Measurements from ENCODE around the gene RBM34. TPM values are rescaled to one million over a fixed set of nuclear protein-coding genes. Genes with fewer than 3 reads are reported as not detected.

Gene RBM34
- total and polyA plus RNA-seq, 2 donors (not counting 3 experiments of a cell fraction or from before 2014, with no cell fraction given): 16.1 to 80.7 TPM

DNA sequence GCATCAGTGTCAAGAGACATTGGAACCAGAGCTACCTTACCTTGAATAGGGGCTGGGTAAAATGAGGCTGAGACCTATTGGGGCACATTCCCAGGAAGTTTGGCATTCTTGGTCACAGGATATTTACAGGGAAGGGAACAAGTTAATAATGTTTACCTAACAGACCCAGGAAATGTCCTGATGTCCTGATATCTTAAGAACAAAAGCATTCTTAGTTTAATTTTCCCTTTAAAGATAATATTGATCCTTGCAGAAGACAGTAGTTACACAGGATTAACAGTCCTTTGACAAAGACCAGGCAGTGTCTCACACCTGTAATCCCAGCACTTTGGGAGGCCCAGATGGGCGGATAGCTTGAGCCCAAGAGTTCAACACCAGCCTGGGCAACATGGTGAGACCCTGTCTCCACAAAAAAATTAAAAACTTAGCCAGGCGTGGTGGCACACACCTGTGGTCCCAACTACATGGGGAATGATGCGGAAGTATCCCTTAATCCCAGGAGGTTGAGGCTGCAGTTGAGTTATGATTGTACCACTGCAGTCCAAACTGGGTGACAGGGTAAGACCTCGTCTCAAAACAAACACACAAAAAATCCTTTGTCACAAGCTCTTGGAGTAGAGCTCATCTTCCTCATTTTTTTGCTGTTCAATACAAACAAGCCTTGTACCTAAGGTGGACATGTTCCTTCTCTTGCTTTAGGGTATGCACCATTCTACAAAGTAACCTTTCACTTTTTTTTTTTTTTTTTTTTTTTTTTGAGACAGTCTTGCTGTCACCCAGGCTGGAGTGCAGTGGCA, 31.1 kb downstream of the RBM34 start:
- no peak for FAIRE-seq

More for the DNA sequence above, 31.1 kb downstream of the RBM34 start:
- intact Hi-C loops (cut with micrococcal nuclease): no loop called here
- peaks cover 2 to 3% of the 10 kb centered on the region in 2 experiments for H3K36me3 ChIP-seq (ENCODE audit: control insufficient read depth in 2 of 2, extremely low read depth in 1 of 2, insufficient read depth in 2 of 2, low read length in 2 of 2)
- DNase-seq (ENCODE audit: low read depth, low spot score): no peak
- H3K4me2 ChIP-seq (ENCODE audit: insufficient read depth, low read length): no peak overlapping the region
- H3K4me1 ChIP-seq (ENCODE audit: control insufficient read depth, extremely low read depth, insufficient read depth, low read length): peaks cover 12% of the 10 kb centered on the region
- peaks cover 37% of the 10 kb centered on the region for H3K79me2 ChIP-seq (ENCODE audit: control insufficient read depth, insufficient read depth, low read length)
- no peaks in the 10 kb centered on the region for H3K9me3 ChIP-seq (replicated peaks; ENCODE audit: control insufficient read depth, insufficient read depth, low read length)
- ChIA-PET POLR2A (interaction anchor here (0.7 kb wide), 1 partner anchor 22 kb away, joined by 12 read pairs; no protein-coding TSS in a partner anchor), CTCF (interaction anchor here (0.7 to 2.2 kb wide), 3 partner anchors 15 to 579 kb away, joined by 3 to 6 read pairs (median 3); no protein-coding TSS in a partner anchor)
- BruUV-seq (replicated peaks): no TSS peak
- H4K20me1 ChIP-seq (replicated peaks; ENCODE audit: control insufficient read depth, extremely low read depth, insufficient read depth, low read length): peaks cover 2% of the 10 kb centered on the region
- no peak for TF ChIP-seq GATA2 (IDR thresholded peaks at IDR 0.05; ENCODE audit: insufficient read depth, insufficient read length, low read depth, low read length)
- TF ChIP-seq JUN (IDR thresholded peaks at IDR 0.05; ENCODE audit: borderline replicate concordance, insufficient read depth, insufficient read length, low read depth): no peak
- no peak for TF ChIP-seq POLR2AphosphoS5 (IDR thresholded peaks at IDR 0.05; ENCODE audit: insufficient read depth, low read depth, low read length)
- TF ChIP-seq, protein P1, sequence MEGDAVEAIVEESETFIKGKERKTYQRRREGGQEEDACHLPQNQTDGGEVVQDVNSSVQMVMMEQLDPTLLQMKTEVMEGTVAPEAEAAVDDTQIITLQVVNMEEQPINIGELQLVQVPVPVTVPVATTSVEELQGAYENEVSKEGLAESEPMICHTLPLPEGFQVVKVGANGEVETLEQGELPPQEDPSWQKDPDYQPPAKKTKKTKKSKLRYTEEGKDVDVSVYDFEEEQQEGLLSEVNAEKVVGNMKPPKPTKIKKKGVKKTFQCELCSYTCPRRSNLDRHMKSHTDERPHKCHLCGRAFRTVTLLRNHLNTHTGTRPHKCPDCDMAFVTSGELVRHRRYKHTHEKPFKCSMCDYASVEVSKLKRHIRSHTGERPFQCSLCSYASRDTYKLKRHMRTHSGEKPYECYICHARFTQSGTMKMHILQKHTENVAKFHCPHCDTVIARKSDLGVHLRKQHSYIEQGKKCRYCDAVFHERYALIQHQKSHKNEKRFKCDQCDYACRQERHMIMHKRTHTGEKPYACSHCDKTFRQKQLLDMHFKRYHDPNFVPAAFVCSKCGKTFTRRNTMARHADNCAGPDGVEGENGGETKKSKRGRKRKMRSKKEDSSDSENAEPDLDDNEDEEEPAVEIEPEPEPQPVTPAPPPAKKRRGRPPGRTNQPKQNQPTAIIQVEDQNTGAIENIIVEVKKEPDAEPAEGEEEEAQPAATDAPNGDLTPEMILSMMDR (IDR thresholded peaks at IDR 0.05; ENCODE audit: extremely low read depth in 1 of 2, insufficient read depth in 1 of 2, low read depth in 1 of 2, low read length in 2 of 2): no peak
- TF ChIP-seq, protein P2, sequence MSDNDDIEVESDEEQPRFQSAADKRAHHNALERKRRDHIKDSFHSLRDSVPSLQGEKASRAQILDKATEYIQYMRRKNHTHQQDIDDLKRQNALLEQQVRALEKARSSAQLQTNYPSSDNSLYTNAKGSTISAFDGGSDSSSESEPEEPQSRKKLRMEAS (IDR thresholded peaks at IDR 0.05; ENCODE audit: insufficient read depth, insufficient read length): no peak
- TF ChIP-seq EZH2 (IDR thresholded peaks at IDR 0.05; ENCODE audit: borderline replicate concordance, low read depth, low read length, severe bottlenecking): no peak
- TF ChIP-seq FOS (IDR thresholded peaks at IDR 0.05; ENCODE audit: borderline replicate concordance, insufficient read depth, low read length): no peak
- TF ChIP-seq POLR2A (IDR thresholded peaks at IDR 0.05; ENCODE audit: low read depth, low read length): no peak
- no peak for TF ChIP-seq MYC (IDR thresholded peaks at IDR 0.05; ENCODE audit: low read depth, low read length)
- no peak overlapping the region for H3K9ac ChIP-seq (replicated peaks; ENCODE audit: extremely low read depth, insufficient read depth, low read length)
- dilution Hi-C loops (cut with MboI; ENCODE audit: extremely low pct_ligation_motif_present, low sequenced_read_pairs): no loop called here
- H3K27ac ChIP-seq (ENCODE audit: insufficient read depth, low read depth, low read length): no peak overlapping the region
- no peaks in the 10 kb centered on the region for H3K9me1 ChIP-seq (replicated peaks; ENCODE audit: control insufficient read depth, extremely low read depth, insufficient read depth, low read length)
- no peak overlapping the region for H2AFZ ChIP-seq (ENCODE audit: low read depth, low read length)
- H3K4me3 ChIP-seq (replicated peaks in 1 of 3; ENCODE audit: insufficient read depth in 1 of 3, low read depth in 1 of 3, low read length in 3 of 3): no peak overlapping the region
- no peaks in the 10 kb centered on the region for H3K27me3 ChIP-seq (ENCODE audit: control insufficient read depth in 2 of 2, insufficient read depth in 2 of 2, low read length in 2 of 2)
